ENCODE measurements around the gene TMEM37. TPM values are rescaled to one million over a fixed set of nuclear protein-coding genes. Genes with fewer than 3 reads are reported as not detected.

The TMEM37 gene
- total RNA-seq, 6 experiments from 2014 or later = not detected

DNA sequence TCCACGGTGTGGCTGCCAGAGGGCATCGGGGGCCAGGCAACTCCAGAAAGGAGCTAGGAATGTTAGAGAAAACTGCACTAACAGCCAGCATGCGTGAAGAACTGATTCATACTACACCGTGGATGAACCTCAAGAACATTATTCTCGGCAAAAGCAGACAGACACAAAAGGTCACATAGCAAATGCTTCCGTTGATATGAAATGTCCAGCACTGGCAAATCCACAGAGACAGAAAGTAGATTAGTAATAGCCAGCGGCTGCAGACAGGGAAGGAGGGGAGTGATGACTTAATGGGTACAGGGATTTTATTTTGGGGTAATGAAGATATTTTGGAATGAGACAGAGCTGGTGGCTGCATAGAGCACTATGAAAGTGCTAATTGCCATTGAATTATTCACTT, 55.2 kb downstream of the TMEM37 start:
- Mint-ChIP-seq H3K27me3 (ENCODE audit: insufficient read depth) (peaks cover 19% of the 10 kb centered on the region), H3K4me1 (ENCODE audit: low read depth) (peaks cover 4% of the 10 kb centered on the region), H3K4me3 (no peak overlapping the region), H3K9me3 (no peaks in the 10 kb centered on the region), H3K27ac (no peak overlapping the region), H3K36me3 (ENCODE audit: low read depth) (no peaks in the 10 kb centered on the region)
- no peak for DNase-seq
- no peak for TF ChIP-seq CTCF (IDR thresholded peaks at IDR 0.05)

GRCh38 chr2:119487434-119488244, 56.0 kb downstream of the TMEM37 start:
- DNase-seq = no peak
- no peak for TF ChIP-seq CTCF (IDR thresholded peaks at IDR 0.05)
- no peaks in the 10 kb centered on the region for H3K36me3 Mint-ChIP-seq (ENCODE audit: low read depth)
- no peaks in the 10 kb centered on the region for H3K9me3 Mint-ChIP-seq
- peaks cover 19% of the 10 kb centered on the region for H3K27me3 Mint-ChIP-seq (ENCODE audit: insufficient read depth)
- H3K4me3 Mint-ChIP-seq = no peak overlapping the region
- H3K27ac Mint-ChIP-seq = no peak overlapping the region
- peaks cover 11% of the 10 kb centered on the region for H3K4me1 Mint-ChIP-seq (ENCODE audit: low read depth)

Other genes starting within 250 kb of the TMEM37 start
- gene STEAP3, start 208.0 kb upstream of the TMEM37 start, total RNA-seq (2021; fragmentation: NEBNext Ultra II Directional; extraction: Animal tissue kit (Norgen Biotek cat#: 25700)) = 10 to 100 TPM; 20.7 to 37.3 (median 30.9) TPM
- gene C2orf76, start 65.0 kb upstream of the TMEM37 start, total RNA-seq (2021; fragmentation: NEBNext Ultra II Directional; extraction: Animal tissue kit (Norgen Biotek cat#: 25700)) = 10 to 100 TPM in 2 of 6 experiments, 1 to 10 TPM in 4; 6.6 to 10.5 (median 8.9) TPM
- 100 to 1,000 TPM in 3 of 6 experiments, 10 to 100 TPM in 3; 76.6 to 139 (median 101) TPM for gene DBI, start 64.9 kb upstream of the TMEM37 start, total RNA-seq (2021; fragmentation: NEBNext Ultra II Directional; extraction: Animal tissue kit (Norgen Biotek cat#: 25700))
- gene SCTR, start 92.6 kb downstream of the TMEM37 start, total RNA-seq (2021; fragmentation: NEBNext Ultra II Directional; extraction: Animal tissue kit (Norgen Biotek cat#: 25700)) = not detected
- gene CFAP221, start 112.6 kb downstream of the TMEM37 start, total RNA-seq (2021; fragmentation: NEBNext Ultra II Directional; extraction: Animal tissue kit (Norgen Biotek cat#: 25700)) = not detected
- gene TMEM177, start 247.3 kb downstream of the TMEM37 start, total RNA-seq (2021; fragmentation: NEBNext Ultra II Directional; extraction: Animal tissue kit (Norgen Biotek cat#: 25700)) = 1 to 10 TPM; 5.9 to 8.7 (median 6.8) TPM